AG09319 (cell line): ENCODE data around the gene ABCC4.

ENCODE experiments used
- DNase-seq: peaks from one replicate; pipeline ENCODE4 v3.0.0-alpha.2; 2010; ENCODE audit warnings: low read depth; ENCODE audit errors: extremely low read depth
- CTCF ChIP-seq: IDR thresholded peaks from 2 replicates; pipeline ENCODE4 v1.5.1; 2011; ENCODE audit warnings: low read depth, mild to moderate bottlenecking, inconsistent platforms, low read length, moderate library complexity

Gene ABCC4

GRCh38 chr13:95264225-95264624 lies 37.0 kb downstream of the ABCC4 start:
- no peak for TF ChIP-seq CTCF
- no peak for DNase-seq

- TF ChIP-seq CTCF = no peak
- DNase-seq = no peak
Measured at GRCh38 chr13:95262837-95263384, 38.3 kb downstream of the ABCC4 start.

- TF ChIP-seq CTCF = no peak
- no peak for DNase-seq
Measured at GRCh38 chr13:95261956-95262355, 39.3 kb downstream of the ABCC4 start.

GRCh38 chr13:95260031-95260525 lies 41.2 kb downstream of the ABCC4 start:
- TF ChIP-seq CTCF = no peak

GRCh38 chr13:95258619-95259194 lies 42.5 kb downstream of the ABCC4 start:
- TF ChIP-seq CTCF = no peak
- DNase-seq = no peak

More at GRCh38 chr13:95260031-95260525, 41.2 kb downstream of the ABCC4 start:
- DNase-seq = no peak

- no peak for DNase-seq
- no peak for TF ChIP-seq CTCF
Measured at GRCh38 chr13:95258098-95258497, 43.2 kb downstream of the ABCC4 start.

- no peak for DNase-seq
- no peak for TF ChIP-seq CTCF
Measured at GRCh38 chr13:95256091-95256490, 45.2 kb downstream of the ABCC4 start.
